Head of caudate nucleus (tissue), 42 donors: ENCODE results near the gene SLC6A7.

Experiments
- DNase-seq, 42 donors: peaks; one replicate each; pipeline versions ENCODE4 v3.0.0 to v3.0.0-alpha.2; 2020 to 2021; ENCODE audit warnings: mixed read lengths in 7 of 42
- intact Hi-C: fragments of 100-400 bp; cut with DNase I; formaldehyde crosslinking; loops from one replicate; pipeline ENCODE4 v1.15.0; 2022

SLC6A7 gene

GRCh38 chr5:150184990-150185912 is 4.6 kb upstream of the SLC6A7 start:
- DNase-seq, result no peak
- intact Hi-C loops, result no loop called here

- no peak for DNase-seq
- intact Hi-C loops, result no loop called here
Observed at GRCh38 chr5:150186137-150186536, 3.7 kb upstream of the SLC6A7 start.

GRCh38 chr5:150186897-150187296 is 3.0 kb upstream of the SLC6A7 start:
- DNase-seq, result no peak
- intact Hi-C loops, result no loop called here

GRCh38 chr5:150188146-150188842 is 1.6 kb upstream of the SLC6A7 start:
- intact Hi-C loops, result no loop called here

GRCh38 chr5:150189326-150189725 is 536 bp upstream of the SLC6A7 start:
- intact Hi-C loops, result no loop called here
- no peak for DNase-seq

More at GRCh38 chr5:150188146-150188842, 1.6 kb upstream of the SLC6A7 start:
- DNase-seq, result no peak

DNA sequence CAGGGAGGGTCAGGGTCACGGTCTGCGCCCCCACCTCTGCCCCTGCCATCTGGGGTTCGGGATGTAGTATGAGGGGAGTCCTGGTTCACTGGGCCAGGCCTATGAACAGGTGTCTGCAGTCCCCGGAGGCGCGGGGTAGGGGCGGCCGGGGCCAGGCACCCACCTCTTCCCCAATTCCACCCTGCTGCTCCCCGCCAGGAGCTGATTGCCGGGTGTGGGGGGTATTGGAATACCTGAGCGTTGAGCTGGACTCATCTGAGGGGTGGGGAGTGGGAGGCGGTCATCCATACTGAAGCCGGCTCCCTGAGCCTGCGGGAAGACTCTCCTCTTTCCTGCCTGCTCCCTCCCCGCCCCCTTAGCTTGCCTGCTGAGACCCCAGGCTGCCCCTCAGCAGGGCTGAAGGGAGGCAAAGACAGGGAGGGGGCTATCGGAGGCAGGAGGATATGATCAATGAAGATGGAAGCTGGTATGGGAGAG is 679 bp downstream of the SLC6A7 start:
- intact Hi-C loops, result no loop called here
- no peak for DNase-seq

DNA sequence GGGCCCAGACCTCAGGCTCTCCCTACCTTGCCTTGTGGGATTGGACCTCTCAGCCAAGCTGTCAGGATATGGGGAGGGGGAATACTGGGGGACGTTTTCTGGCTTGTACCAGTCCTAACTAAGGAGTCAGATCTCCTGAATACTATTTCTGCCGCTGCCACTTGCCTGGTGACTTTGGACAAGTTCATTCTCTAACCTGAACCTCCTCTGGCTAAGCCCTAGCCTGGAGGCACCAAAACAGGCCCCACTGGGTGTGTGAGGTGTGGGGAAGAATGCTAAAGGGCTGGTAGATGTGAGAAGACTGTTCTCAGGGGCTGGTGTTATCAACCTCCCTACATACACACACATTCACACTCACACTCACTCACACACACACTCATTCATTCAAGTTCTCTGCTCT is 1.1 kb downstream of the SLC6A7 start:
- DNase-seq, result no peak
- intact Hi-C loops, result no loop called here

GRCh38 chr5:150192462-150192861 is 2.6 kb downstream of the SLC6A7 start:
- DNase-seq, result peak in 31 of 42 donors; percentile 7 to 72 (median 34)
- intact Hi-C loops, result no loop called here

GRCh38 chr5:150195736-150196485 is 6.0 kb downstream of the SLC6A7 start:
- intact Hi-C loops, result no loop called here
- no peak for DNase-seq

DNA sequence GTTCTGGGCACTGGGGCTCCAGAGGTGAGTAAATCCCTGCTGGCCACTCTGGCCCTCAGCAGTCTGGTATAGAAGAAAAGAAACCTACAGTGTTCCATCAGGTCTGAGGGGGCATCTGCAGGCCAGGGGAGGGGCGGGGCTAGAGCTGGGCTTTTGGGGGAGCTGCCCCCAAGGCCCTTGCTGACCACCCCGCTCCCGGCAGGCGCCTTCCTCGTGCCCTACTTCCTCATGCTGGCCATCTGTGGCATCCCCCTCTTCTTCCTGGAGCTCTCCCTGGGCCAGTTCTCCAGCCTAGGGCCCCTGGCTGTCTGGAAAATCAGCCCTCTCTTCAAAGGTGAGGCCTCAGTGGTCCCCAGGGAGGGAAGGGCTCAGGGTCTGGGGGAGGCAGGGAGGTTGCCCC is 6.7 kb downstream of the SLC6A7 start:
- intact Hi-C loops, result no loop called here
- peak in 6 of 42 donors; percentile 8 to 52 (median 14) for DNase-seq

DNA sequence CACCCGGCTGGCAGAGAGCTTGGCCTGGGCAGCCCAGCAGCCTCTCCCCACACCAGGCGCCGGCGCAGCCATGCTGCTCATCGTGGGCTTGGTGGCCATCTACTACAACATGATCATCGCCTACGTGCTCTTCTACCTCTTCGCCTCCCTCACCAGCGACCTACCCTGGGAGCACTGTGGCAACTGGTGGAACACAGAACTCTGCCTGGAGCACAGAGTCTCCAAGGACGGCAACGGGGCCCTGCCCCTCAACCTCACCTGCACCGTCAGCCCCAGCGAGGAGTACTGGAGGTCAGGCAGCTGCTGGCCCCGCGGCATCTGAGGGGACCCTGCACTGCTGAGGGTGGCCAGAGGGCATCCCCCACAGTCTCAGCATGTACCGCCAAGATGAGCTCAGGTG is 7.1 kb downstream of the SLC6A7 start:
- intact Hi-C loops, result no loop called here
- DNase-seq, result no peak

DNA sequence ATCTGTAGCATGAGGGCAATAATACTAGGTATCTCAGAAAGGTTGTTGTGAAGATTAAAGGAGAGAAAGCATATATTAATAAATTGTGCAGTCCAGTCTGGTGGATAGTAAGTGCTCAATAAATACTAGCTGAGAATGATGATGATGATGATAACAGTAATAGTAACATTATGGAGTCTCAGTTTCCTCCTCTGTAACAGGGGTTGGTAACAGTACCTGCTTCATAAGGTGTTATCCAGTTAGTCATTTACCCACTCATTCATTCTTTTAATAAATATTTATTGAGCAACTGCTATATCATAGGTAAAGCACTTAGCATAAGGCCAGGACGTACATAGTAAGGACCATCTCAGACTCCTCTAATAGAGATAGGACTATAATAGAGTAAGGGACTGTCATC is 7.6 kb downstream of the SLC6A7 start:
- intact Hi-C loops, result no loop called here
- DNase-seq, result no peak

DNA sequence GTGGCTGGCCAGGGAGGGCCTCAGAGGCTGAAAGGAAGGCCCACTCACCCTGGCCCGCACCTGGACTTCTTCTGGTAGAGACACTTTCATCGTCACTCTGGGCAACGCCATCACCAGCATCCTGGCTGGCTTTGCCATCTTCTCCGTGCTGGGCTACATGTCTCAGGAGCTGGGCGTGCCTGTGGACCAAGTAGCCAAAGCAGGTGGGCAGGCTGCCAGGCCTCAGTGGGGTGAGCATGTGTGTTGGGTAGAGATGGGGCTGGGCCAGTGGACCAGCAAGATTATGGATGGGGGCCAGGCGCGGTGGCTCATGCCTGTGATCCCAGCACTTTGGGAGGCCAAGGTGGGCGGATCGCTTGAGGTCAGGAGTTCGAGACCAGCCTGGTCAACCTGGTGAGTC is 12.6 kb downstream of the SLC6A7 start:
- no peak for DNase-seq
- intact Hi-C loops, result no loop called here

DNA sequence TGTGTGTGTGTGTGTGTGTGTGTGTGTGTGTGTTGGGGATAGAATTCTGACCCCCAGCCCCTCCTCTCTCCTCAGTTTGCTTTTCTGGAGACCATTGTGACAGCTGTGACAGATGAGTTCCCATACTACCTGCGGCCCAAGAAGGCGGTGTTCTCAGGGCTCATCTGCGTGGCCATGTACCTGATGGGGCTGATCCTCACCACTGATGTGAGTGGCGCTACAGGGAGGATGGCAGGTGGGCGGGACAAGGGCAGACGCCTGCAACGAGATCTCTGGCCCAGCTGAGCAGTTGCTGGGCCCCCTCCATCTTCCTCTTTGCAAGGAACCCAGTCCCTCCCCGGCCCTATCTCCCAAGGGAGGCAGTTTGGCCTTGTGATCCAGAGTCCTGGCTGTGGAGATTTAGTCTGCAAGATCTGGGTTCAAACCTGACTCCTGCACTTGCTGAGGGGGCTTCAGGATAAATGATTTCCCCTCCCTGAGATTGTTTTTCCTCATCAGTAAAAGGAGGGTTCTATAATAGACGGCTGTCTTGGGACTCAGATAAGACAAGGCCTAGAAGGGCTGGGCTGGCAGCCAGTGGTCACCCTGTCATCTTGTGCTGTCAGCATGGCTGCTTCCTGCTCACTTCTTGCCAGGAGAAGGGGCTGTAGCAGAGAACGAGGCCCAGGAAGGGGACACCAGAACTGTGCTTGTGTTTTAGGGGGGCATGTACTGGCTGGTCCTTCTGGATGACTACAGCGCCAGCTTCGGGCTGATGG is 14.1 kb downstream of the SLC6A7 start:
- intact Hi-C loops, result no loop called here
- no peak for DNase-seq

DNA sequence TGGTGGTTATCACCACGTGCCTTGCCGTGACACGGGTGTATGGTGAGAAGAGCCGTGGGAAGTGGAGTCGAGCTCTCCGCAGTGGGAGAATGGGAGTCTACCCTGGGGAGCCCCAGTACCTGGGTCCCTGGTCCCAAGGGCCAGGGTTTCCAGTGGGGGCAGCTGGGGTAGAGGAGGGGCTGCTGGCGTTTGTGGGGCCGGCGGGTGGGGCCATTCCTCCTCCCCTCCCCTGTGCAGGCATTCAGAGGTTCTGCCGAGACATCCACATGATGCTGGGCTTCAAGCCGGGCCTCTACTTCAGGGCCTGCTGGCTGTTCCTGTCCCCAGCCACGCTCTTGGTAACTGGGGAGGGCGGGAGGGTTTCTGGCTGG is 14.7 kb downstream of the SLC6A7 start:
- no peak for DNase-seq
- intact Hi-C loops, result no loop called here

GRCh38 chr5:150206098-150206778 is 16.4 kb downstream of the SLC6A7 start:
- intact Hi-C loops, result no loop called here
- no peak for DNase-seq

- no peak for DNase-seq
- intact Hi-C loops, result no loop called here
Observed at GRCh38 chr5:150206779-150207115, 16.9 kb downstream of the SLC6A7 start.
